ENCODE data around the gene ITIH5.

DNA sequence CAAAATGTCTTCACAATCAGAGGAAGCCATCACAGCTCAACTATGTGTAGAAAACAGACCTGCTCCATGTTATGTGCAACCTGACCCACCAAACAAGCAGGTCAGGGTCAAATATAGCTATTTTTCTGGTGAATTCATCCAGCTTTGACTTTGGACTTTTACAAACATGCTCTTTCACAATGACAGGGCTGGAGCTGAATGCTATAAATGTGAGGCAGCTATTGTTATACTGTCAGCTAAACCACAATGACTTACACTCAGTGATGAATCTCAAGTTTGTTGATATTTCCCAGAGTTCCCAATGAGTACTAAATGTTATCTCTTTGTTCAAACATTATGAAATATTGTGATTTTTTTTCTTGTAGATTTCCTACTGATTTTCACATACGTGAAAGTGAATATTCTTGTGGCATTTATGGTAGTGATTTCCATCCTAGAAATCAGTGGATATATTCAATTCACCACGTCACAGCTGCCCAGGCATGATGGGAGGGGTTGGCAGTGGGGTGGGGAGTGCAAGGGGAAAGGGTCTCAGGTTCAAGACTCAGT, 33.9 kb upstream of the ITIH5 start:
- no peak for TF ChIP-seq POLR2A (IDR thresholded peaks at IDR 0.05)
- TF ChIP-seq, protein P1, sequence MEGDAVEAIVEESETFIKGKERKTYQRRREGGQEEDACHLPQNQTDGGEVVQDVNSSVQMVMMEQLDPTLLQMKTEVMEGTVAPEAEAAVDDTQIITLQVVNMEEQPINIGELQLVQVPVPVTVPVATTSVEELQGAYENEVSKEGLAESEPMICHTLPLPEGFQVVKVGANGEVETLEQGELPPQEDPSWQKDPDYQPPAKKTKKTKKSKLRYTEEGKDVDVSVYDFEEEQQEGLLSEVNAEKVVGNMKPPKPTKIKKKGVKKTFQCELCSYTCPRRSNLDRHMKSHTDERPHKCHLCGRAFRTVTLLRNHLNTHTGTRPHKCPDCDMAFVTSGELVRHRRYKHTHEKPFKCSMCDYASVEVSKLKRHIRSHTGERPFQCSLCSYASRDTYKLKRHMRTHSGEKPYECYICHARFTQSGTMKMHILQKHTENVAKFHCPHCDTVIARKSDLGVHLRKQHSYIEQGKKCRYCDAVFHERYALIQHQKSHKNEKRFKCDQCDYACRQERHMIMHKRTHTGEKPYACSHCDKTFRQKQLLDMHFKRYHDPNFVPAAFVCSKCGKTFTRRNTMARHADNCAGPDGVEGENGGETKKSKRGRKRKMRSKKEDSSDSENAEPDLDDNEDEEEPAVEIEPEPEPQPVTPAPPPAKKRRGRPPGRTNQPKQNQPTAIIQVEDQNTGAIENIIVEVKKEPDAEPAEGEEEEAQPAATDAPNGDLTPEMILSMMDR (IDR thresholded peaks at IDR 0.05) = no peak
